ENCODE data around the gene PPP1R3G. TPM values are rescaled to one million over a fixed set of nuclear protein-coding genes. Genes with fewer than 3 reads are reported as not detected.
A peak's percentile ranks its signal among the peaks of the same experiment; 100 is the strongest.

PPP1R3G gene
- total and polyA plus RNA-seq, 2 of the 13 experiments (the other 11 are each of a cell fraction or from before 2014, with no cell fraction given) = 1.2 to 1.3 TPM

DNA sequence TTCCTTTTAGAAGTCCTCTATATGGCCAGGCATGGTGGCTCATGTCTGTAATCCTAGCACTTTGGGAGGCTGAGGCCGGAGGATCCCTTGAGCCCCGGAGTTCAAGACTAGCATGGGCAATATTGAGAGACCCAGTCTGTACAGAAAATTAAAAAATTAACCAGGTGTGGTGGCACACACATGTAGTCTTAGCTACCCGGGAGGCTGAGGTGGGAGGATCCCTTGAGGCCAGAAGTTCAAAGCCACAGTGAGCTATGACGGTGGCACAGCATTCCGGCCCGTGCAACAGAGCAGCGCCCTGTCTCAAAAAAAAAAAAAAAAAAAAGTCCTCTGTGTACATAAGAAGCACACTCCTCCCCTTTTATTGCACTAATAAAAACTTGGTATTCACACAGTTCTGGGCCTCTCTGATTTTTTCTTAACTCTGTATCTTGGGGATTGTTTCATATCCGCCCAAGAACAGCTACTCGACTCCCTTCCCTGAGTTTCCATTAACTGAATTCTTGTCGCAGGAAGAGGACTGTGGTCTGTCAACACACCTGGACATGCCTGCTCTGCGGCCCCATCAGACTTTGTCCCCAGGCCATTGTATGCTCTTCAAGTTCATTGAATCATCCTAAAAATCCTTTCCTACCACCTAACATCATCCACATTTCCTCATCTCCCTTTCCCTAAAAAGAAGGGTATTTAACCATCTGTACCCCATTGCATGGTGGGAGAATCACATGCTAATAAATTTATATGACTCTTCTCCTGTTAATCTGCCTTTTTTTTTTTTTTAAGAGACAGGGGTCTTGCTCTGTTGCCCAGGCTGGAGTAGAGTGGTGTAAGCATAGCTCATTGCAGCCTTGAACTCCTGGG, 25.9 kb upstream of the PPP1R3G start (continued):
- TF ChIP-seq ZNF558 (CRISPR knock-in tag; IDR thresholded peaks at IDR 0.05; ENCODE audit: borderline replicate concordance) (no peak), ZFP37 (CRISPR knock-in tag; IDR thresholded peaks at IDR 0.05; ENCODE audit: borderline replicate concordance) (no peak; the same call in 1 of the 2 replicates), TP53 (CRISPR knock-in tag; conservative IDR thresholded peaks at IDR 0.05) (no peak), PCBP2 (optimal IDR thresholded peaks at IDR 0.05; ENCODE audit: low read depth, low read length, poor library complexity, severe bottlenecking) (no peak), ZMYM4 (CRISPR knock-in tag; IDR thresholded peaks at IDR 0.05) (peak; percentile 91), RBM39 (IDR thresholded peaks at IDR 0.05; ENCODE audit: low read depth, low read length, poor library complexity, severe bottlenecking) (no peak), EED (CRISPR knock-in tag; IDR thresholded peaks at IDR 0.05) (no peak), PAF1 (CRISPR knock-in tag; IDR thresholded peaks at IDR 0.05) (no peak), ZNF546 (CRISPR knock-in tag; conservative IDR thresholded peaks at IDR 0.05) (no peak), ZNF772 (CRISPR knock-in tag; IDR thresholded peaks at IDR 0.05) (no peak), XBP1 (CRISPR knock-in tag; IDR thresholded peaks at IDR 0.05) (no peak), ZBTB3 (CRISPR knock-in tag; IDR thresholded peaks at IDR 0.05; ENCODE audit: borderline replicate concordance, low read depth) (no peak), TCF7L2 (IDR thresholded peaks at IDR 0.05; ENCODE audit: low read depth, low read length) (no peak), ZNF720 (CRISPR knock-in tag; IDR thresholded peaks at IDR 0.05) (no peak)
- TF ChIP-seq, protein P1, sequence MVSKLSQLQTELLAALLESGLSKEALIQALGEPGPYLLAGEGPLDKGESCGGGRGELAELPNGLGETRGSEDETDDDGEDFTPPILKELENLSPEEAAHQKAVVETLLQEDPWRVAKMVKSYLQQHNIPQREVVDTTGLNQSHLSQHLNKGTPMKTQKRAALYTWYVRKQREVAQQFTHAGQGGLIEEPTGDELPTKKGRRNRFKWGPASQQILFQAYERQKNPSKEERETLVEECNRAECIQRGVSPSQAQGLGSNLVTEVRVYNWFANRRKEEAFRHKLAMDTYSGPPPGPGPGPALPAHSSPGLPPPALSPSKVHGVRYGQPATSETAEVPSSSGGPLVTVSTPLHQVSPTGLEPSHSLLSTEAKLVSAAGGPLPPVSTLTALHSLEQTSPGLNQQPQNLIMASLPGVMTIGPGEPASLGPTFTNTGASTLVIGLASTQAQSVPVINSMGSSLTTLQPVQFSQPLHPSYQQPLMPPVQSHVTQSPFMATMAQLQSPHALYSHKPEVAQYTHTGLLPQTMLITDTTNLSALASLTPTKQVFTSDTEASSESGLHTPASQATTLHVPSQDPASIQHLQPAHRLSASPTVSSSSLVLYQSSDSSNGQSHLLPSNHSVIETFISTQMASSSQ (IDR thresholded peaks at IDR 0.05; ENCODE audit: low read depth) = peak; percentile 72
- TF ChIP-seq, protein P1 (CRISPR knock-in tag; IDR thresholded peaks at IDR 0.05; ENCODE audit: borderline replicate concordance) = no peak; the same call in 1 of the 2 replicates
- TF ChIP-seq, protein P2, sequence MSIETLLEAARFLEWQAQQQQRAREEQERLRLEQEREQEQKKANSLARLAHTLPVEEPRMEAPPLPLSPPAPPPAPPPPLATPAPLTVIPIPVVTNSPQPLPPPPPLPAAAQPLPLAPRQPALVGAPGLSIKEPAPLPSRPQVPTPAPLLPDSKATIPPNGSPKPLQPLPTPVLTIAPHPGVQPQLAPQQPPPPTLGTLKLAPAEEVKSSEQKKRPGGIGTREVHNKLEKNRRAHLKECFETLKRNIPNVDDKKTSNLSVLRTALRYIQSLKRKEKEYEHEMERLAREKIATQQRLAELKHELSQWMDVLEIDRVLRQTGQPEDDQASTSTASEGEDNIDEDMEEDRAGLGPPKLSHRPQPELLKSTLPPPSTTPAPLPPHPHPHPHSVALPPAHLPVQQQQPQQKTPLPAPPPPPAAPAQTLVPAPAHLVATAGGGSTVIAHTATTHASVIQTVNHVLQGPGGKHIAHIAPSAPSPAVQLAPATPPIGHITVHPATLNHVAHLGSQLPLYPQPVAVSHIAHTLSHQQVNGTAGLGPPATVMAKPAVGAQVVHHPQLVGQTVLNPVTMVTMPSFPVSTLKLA (IDR thresholded peaks at IDR 0.05) = no peak
- TF ChIP-seq, protein P3, sequence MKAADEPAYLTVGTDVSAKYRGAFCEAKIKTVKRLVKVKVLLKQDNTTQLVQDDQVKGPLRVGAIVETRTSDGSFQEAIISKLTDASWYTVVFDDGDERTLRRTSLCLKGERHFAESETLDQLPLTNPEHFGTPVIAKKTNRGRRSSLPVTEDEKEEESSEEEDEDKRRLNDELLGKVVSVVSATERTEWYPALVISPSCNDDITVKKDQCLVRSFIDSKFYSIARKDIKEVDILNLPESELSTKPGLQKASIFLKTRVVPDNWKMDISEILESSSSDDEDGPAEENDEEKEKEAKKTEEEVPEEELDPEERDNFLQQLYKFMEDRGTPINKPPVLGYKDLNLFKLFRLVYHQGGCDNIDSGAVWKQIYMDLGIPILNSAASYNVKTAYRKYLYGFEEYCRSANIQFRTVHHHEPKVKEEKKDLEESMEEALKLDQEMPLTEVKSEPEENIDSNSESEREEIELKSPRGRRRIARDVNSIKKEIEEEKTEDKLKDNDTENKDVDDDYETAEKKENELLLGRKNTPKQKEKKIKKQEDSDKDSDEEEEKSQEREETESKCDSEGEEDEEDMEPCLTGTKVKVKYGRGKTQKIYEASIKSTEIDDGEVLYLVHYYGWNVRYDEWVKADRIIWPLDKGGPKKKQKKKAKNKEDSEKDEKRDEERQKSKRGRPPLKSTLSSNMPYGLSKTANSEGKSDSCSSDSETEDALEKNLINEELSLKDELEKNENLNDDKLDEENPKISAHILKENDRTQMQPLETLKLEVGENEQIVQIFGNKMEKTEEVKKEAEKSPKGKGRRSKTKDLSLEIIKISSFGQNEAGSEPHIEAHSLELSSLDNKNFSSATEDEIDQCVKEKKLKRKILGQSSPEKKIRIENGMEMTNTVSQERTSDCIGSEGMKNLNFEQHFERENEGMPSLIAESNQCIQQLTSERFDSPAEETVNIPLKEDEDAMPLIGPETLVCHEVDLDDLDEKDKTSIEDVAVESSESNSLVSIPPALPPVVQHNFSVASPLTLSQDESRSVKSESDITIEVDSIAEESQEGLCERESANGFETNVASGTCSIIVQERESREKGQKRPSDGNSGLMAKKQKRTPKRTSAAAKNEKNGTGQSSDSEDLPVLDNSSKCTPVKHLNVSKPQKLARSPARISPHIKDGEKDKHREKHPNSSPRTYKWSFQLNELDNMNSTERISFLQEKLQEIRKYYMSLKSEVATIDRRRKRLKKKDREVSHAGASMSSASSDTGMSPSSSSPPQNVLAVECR (CRISPR knock-in tag; IDR thresholded peaks at IDR 0.05; ENCODE audit: borderline replicate concordance) = peak; percentile 57; the same call in 1 of the 2 replicates
